Cardiac fibroblast (primary cell): ENCODE measurements around the gene MICOS13.
"Not testable (repeated sequence)": the region's sequence is repeated elsewhere in the genome, so short reads cannot be mapped to it uniquely, and the experiment has no call there.

Experiments used
- DNase-seq, 2 donors: peaks; one replicate each; pipeline versions ENCODE4 v3.0.0 to v3.0.0-alpha.2; 2010; ENCODE audit warnings: low read depth in 2 of 2
- H3K4me3 ChIP-seq, 2 donors: replicated peaks in 1 of 2; 1 replicate in 1 of 2; 2 replicates in 1 of 2; pipeline ENCODE4 v1.5.1; 2011; ENCODE audit warnings: low read depth in 2 of 2, low read length in 2 of 2, mild to moderate bottlenecking in 2 of 2, moderate library complexity in 1 of 2
- TF ChIP-seq, protein P1 (sequence below): IDR thresholded peaks from one replicate; pipeline ENCODE4 v1.5.1; 2011; ENCODE audit warnings: low read depth, mild to moderate bottlenecking, low read length, inconsistent platforms

Gene MICOS13

DNA sequence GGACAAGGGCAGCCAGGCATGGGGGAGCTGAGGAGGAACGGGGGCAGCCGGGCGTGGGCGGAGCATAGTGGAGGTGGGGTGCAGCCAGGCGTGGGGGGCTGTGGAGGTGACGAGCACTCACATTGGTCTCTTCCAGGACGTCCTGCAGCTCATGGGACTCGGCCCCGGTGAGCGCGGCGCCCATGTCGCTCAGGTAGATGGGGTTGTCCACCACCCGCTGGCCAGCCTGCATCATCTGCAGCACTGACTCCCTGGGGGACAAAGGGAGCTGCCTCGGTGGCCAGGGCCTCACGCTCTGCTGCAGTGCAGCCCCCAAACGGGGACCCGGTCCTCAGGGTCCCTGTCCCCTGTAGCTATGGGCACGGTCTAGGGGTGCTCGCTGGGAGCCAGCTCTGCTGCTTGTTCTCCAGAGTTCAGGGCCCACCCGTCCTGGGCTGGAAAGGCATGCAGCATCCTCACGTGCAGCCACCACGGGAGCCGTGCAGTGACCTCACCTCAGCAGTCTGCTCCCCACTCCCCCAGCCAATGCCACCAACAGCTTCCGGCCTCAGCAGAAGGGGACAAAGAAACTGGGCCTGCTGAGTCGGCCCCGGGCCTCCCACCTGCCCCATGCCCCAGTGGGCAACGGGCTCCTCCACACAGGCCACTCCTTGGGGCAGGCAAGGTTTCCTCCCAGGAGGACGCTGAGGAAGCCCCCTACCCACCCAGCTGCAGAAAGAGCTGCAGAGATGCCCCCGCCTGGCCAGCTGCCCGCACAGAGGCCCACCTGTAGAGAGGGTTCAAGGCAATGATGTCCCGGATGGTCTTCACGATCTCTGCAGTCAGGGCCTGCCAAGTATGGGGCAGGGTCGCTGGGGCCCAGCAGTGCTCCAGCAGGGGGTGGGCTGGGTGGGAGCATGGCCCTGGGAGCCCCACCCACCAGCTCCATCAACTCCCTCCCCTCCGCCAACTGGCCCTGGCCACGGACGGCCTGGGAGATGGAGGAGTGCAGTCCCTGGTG is 27.6 kb upstream of the MICOS13 start:
- no peak overlapping the region for H3K4me3 ChIP-seq
- TF ChIP-seq, protein P1, sequence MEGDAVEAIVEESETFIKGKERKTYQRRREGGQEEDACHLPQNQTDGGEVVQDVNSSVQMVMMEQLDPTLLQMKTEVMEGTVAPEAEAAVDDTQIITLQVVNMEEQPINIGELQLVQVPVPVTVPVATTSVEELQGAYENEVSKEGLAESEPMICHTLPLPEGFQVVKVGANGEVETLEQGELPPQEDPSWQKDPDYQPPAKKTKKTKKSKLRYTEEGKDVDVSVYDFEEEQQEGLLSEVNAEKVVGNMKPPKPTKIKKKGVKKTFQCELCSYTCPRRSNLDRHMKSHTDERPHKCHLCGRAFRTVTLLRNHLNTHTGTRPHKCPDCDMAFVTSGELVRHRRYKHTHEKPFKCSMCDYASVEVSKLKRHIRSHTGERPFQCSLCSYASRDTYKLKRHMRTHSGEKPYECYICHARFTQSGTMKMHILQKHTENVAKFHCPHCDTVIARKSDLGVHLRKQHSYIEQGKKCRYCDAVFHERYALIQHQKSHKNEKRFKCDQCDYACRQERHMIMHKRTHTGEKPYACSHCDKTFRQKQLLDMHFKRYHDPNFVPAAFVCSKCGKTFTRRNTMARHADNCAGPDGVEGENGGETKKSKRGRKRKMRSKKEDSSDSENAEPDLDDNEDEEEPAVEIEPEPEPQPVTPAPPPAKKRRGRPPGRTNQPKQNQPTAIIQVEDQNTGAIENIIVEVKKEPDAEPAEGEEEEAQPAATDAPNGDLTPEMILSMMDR, result no peak
- no peak for DNase-seq

DNA sequence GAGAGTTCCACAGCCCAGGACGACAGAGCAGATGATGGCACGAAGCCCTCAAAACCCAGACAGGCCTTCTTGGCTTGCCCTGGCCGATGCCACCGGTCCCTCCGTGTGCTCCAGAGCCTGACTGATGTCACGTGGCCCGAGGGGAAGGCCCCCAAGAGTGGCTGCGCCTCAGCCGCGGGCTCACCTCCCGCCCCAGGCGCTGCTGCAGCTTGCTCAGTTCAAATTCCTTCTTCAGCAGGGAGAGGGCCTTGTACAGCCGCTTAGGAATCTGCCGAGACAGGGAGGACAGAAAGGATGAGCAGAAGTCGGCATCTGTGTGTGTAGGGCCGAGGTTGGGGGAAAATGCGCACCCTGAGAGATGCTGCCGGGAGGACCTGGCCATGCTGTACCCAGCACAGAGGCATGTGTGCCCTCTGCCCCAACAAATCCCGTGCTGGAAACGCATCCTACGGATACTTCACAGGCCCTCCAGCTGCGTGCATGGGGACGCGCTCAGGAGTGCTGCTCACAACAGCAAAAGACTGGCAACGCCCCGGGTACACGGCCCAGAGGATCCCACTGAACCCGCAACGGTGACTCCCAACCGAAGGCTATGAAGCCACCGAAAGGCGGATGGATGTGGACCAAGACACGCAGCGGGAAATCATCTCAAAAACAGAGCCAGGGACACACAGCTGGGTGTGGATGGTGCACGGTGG is 26.7 kb upstream of the MICOS13 start:
- DNase-seq, result no peak
- TF ChIP-seq, protein P1, result no peak
- no peak overlapping the region for H3K4me3 ChIP-seq

DNA sequence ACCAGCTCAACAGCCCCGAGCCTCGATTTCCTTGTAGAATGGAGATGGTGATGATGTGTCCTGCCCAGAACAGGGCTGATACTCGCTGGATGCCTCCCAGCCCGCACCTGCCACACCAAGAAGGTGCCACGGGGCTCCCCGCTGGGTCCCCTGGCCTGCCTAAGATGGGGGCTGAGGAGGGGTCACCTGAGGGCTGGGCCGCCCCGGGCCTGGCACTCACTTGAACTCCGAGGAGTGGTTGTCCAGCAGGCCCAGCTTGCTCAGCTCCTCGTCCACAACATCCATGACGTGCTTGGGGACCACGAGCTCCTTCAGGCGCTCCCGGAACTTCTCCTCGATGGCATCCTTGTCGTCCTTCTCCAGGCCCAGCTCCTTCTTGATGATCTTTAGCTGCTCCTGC is 25.2 kb upstream of the MICOS13 start:
- H3K4me3 ChIP-seq, result no peak overlapping the region
- DNase-seq, result no peak
- TF ChIP-seq, protein P1, result no peak

DNA sequence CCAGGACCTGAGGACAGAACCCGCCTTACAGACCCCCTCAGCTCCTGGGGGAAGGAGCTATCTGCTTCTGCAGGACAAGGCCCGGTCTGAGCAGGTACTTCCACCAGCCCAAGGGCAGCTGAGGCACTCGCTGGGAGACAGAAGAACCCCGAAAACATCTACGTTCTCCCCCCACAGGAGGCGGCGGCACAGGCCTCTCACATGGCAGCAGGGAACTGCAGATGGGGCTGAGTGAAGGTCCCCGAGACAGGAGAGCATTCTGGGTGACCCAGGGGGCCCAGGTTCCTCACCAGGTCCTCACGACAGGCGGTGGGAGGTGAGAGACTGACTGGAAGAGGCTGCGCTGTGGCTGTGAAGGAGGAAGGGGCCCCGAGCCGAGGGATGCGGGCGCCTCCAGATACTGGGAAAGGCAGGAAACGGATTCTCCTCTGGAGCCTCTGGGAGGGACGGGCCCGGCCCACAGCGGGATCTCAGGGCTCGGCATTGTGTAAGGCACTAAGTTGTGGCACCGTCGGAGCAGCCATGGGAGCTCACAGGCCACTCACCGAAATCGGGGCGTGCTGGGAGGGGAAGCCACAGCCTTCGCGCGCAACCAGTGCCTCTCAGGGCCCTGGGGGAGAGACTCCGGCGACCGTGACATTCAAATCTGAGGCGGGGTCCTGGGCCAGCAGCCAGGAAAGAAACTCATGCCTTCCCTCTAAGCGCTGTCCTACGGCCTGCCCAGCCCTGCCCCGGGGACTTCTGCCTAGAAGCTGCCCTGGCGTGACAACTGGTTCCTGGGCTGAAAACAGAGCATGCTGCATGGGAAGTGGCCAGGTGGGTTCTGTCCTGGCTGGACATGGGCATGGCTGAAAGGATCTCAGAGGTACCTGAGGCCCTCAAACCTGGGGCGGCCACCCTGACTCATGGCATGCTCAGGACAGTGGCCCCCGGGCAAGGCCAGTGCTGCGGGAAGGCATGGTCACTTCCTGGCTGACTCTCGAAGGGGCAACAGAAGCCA is 23.8 kb upstream of the MICOS13 start:
- no peak for DNase-seq
- TF ChIP-seq, protein P1, result no peak
- no peak overlapping the region for H3K4me3 ChIP-seq

DNA sequence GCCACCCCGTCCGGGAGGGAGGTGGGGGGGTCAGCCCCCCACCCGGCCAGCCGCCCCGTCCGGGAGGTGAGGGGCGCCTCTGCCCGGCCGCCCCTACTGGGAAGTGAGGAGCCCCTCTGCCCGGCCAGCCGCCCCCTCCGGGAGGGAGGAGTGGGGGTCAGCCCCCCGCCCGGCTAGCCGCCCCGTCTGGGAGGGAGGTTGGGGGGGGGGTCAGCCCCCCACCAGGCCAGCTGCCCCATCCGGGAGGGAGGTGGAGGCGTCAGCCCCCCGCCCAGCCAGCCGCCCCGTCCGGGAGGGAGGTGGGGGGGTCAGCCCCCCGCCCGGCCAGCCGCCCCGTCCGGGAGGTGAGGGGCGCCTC is 21.7 kb upstream of the MICOS13 start:
- not testable (repeated sequence) for DNase-seq, H3K4me3 ChIP-seq

DNA sequence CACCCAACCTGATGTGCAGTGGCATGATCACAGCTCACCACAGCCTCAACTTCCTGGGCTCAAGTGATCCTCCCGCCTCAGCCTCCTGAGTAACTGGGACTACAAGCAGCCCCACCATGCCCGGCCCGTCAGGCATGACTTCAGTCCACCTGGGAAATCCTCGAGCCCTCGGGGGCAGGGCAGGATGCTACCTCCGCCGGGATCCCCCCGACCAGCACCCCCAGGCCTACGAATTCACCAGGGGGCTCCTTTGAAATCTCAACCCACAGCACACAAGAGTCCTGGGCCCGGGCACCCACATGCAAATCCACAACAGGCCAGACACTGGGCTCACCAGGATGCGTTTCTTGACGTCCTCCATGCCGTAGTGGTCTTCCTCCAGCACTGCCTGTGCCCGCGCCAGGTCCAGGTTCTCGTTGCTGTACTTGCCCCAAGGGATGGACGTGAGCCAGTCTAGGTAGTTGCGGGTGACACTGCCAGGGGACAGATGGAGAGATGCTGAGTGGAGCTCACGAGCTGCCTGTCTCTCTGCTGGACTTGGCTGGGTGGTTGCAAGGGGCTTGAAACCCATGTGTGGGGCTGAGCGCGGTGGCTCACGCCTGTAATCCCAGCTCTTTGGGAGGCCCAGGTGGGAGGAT is 20.3 kb upstream of the MICOS13 start:
- H3K4me3 ChIP-seq, result no peak overlapping the region
- TF ChIP-seq, protein P1, result no peak
- no peak for DNase-seq
